Liver (tissue), 9 donors: Measurements from ENCODE around the gene MAB21L4. TPM values are rescaled to one million over a fixed set of nuclear protein-coding genes. Genes with fewer than 3 reads are reported as not detected.

Experiments used
- DNase-seq: peaks from one replicate; pipeline ENCODE4 v3.0.0-alpha.2; 2017; ENCODE audit warnings: low spot score
- H3K27ac ChIP-seq, 2 donors: one replicate each; pipeline ENCODE4 v1.7.0; 2013; ENCODE audit warnings: inconsistent platforms in 2 of 2, low read length in 2 of 2, control low read depth in 1 of 2, low read depth in 1 of 2, mild to moderate bottlenecking in 1 of 2
- H3K27me3 ChIP-seq, 4 donors: one replicate each; pipeline versions ENCODE4 v1.6.1 to v1.7.0; 2013; ENCODE audit warnings: low read length in 3 of 4, inconsistent platforms in 1 of 4, mild to moderate bottlenecking in 1 of 4, moderate library complexity in 1 of 4; ENCODE audit not compliant: control insufficient read depth in 4 of 4, insufficient read depth in 4 of 4
- H3K36me3 ChIP-seq, 4 donors: one replicate each; pipeline versions ENCODE4 v1.6.1 to v1.7.0; 2013; ENCODE audit warnings: low read length in 3 of 4, mild to moderate bottlenecking in 3 of 4, low read depth in 1 of 4, moderate library complexity in 1 of 4; ENCODE audit not compliant: control insufficient read depth in 4 of 4, insufficient read depth in 3 of 4
- H3K4me1 ChIP-seq, 4 donors: one replicate each; pipeline versions ENCODE4 v1.6.1 to v1.7.0; 2013; ENCODE audit warnings: low read length in 3 of 4, mild to moderate bottlenecking in 3 of 4, moderate library complexity in 1 of 4; ENCODE audit not compliant: control insufficient read depth in 4 of 4, insufficient read depth in 4 of 4
- H3K4me3 ChIP-seq, 3 donors: one replicate each; pipeline versions ENCODE4 v1.6.1 to v1.7.0; 2013; ENCODE audit warnings: low read length in 3 of 3, control low read depth in 1 of 3, low read depth in 1 of 3, mild to moderate bottlenecking in 1 of 3
- H3K9ac ChIP-seq, 2 donors: one replicate each; pipeline ENCODE4 v1.7.0; 2013; ENCODE audit warnings: low read length in 2 of 2, mild to moderate bottlenecking in 2 of 2, moderate library complexity in 2 of 2, control low read depth in 1 of 2, low read depth in 1 of 2
- H3K9me3 ChIP-seq, 4 donors: one replicate each; pipeline versions ENCODE4 v1.6.1 to v1.7.0; 2013; ENCODE audit warnings: low read length in 3 of 4; ENCODE audit not compliant: control insufficient read depth in 4 of 4
- CTCF ChIP-seq: fragments of 150-350 bp; IDR thresholded peaks from 2 replicates; pipeline ENCODE4 v1.5.1; 2017; ENCODE audit warnings: improper control_type of control experiment, low read depth, low read length; ENCODE audit not compliant: missing input control
- EGR1 ChIP-seq, 2 donors: IDR thresholded peaks; 2 replicates each; pipeline ENCODE4 v1.6.1; 2016 to 2018; ENCODE audit warnings: antibody characterized with exemption in 2 of 2, low read depth in 2 of 2
- FOXA1 ChIP-seq: IDR thresholded peaks from 2 replicates; pipeline ENCODE4 v1.6.1; 2016; ENCODE audit warnings: antibody characterized with exemption
- FOXA2 ChIP-seq: IDR thresholded peaks from 2 replicates; pipeline ENCODE4 v1.6.1; 2016; ENCODE audit warnings: antibody characterized with exemption
- GABPA ChIP-seq, 2 donors: IDR thresholded peaks in 1 of 2; conservative IDR thresholded peaks in 1 of 2; 2 replicates each; pipeline ENCODE4 v1.6.1; 2016; ENCODE audit warnings: antibody characterized with exemption in 2 of 2, mild to moderate bottlenecking in 1 of 2, moderate library complexity in 1 of 2
- HNF4A ChIP-seq, 2 donors: conservative IDR thresholded peaks; 2 replicates each; pipeline ENCODE4 v1.6.1; 2016; ENCODE audit warnings: antibody characterized with exemption in 2 of 2, mild to moderate bottlenecking in 2 of 2
- HNF4G ChIP-seq: IDR thresholded peaks from 2 replicates; pipeline ENCODE4 v1.6.1; 2016; ENCODE audit warnings: antibody characterized with exemption
- JUND ChIP-seq, 2 donors: IDR thresholded peaks; 2 replicates each; pipeline ENCODE4 v1.6.1; 2016; ENCODE audit warnings: antibody characterized with exemption in 2 of 2
- MAX ChIP-seq: IDR thresholded peaks from 2 replicates; pipeline ENCODE4 v1.6.1; 2016; ENCODE audit warnings: antibody characterized with exemption
- NR2F2 ChIP-seq: IDR thresholded peaks from 2 replicates; pipeline ENCODE4 v1.6.1; 2016; ENCODE audit warnings: antibody characterized with exemption
- REST ChIP-seq: IDR thresholded peaks from 2 replicates; pipeline ENCODE4 v1.6.1; 2016; ENCODE audit warnings: antibody characterized with exemption, mild to moderate bottlenecking
- RXRA ChIP-seq, 2 donors: IDR thresholded peaks; 2 replicates each; pipeline ENCODE4 v1.6.1; 2017 to 2018; ENCODE audit warnings: antibody characterized with exemption in 2 of 2, mild to moderate bottlenecking in 1 of 2
- TAF1 ChIP-seq: conservative IDR thresholded peaks from 2 replicates; pipeline ENCODE4 v1.6.1; 2016; ENCODE audit warnings: antibody characterized with exemption, mild to moderate bottlenecking
- YY1 ChIP-seq: IDR thresholded peaks from 2 replicates; pipeline ENCODE4 v1.6.1; 2016; ENCODE audit warnings: antibody characterized with exemption, mild to moderate bottlenecking
- ZBTB33 ChIP-seq: IDR thresholded peaks from 2 replicates; pipeline ENCODE4 v1.6.1; 2016; ENCODE audit warnings: antibody characterized with exemption
- WGBS: extraction: QIAGEN DNeasy Blood & Tissue Kit; methylation state at CpG from one replicate; pipeline ENCODE4 v1.1.7; 2013; 5-methylcytosine and 5-hydroxymethylcytosine counted together
- polyA plus RNA-seq, 2 donors: library from polyadenylated mRNA; stranded (reverse) in 1 of 2; unstranded in 1 of 2; fragments of 200-250 nt in 1 of 2; fragments of >200 nt in 1 of 2; fragmentation: Nextera tagmentation in 1 of 2; extraction: Ambion mirVana in 1 of 2; gene quantifications; one replicate each; pipeline versions ENCODE4 v1.2.1 to v1.2.3, GENCODE V29; 2013 to 2015
- total RNA-seq, 2 donors: library from RNA; depleted of rRNA; stranded (reverse); fragments of >200 nt; gene quantifications; one replicate each; pipeline ENCODE4 v1.2.3, GENCODE V29; 2014
- donor health status: healthy.
- donor health status: healthy.
- donor health status: healthy.
- donor health status: healthy.
- donor health status: healthy.

Gene MAB21L4
- total and polyA plus RNA-seq, 4 donors = 0.59 to 8.8 (median 1.1) TPM

- H3K9me3 ChIP-seq = no peaks in the 10 kb centered on the region
- H3K27ac ChIP-seq = peak overlapping the region in 1 of 2 donors; percentile 59
- H3K4me1 ChIP-seq = peaks cover 22 to 86% (median 72%) of the 10 kb centered on the region in 4 donors
- no peak overlapping the region for H3K4me3 ChIP-seq
- TF ChIP-seq HNF4G (no peak), FOXA1 (no peak), MAX (no peak), RXRA (IDR thresholded peaks at IDR 0.05) (no peak), GABPA (IDR thresholded peaks at IDR 0.05 in 1 of 2, conservative IDR thresholded peaks at IDR 0.05 in 1 of 2) (no peak), NR2F2 (no peak), EGR1 (IDR thresholded peaks at IDR 0.05; ENCODE audit: low read depth in 2 of 2) (no peak), REST (no peak), FOXA2 (no peak), CTCF (no peak), YY1 (no peak), ZBTB33 (no peak), TAF1 (no peak), HNF4A (conservative IDR thresholded peaks at IDR 0.05) (no peak), JUND (IDR thresholded peaks at IDR 0.05) (no peak)
- WGBS = 31% methylated on average over 7 of the region's 7 CpGs
- peaks cover 2 to 25% (median 6%) of the 10 kb centered on the region in 4 donors for H3K36me3 ChIP-seq
- DNase-seq = no peak
- H3K27me3 ChIP-seq = no peaks in the 10 kb centered on the region
- no peak overlapping the region for H3K9ac ChIP-seq
These were observed 19.9 kb downstream of the MAB21L4 start for GRCh38 chr2:240876035-240876474.
